ENCODE measurements around the gene RAPGEF5. TPM values are rescaled to one million over a fixed set of nuclear protein-coding genes. Genes with fewer than 3 reads are reported as not detected.

The RAPGEF5 gene
- total and polyA plus RNA-seq, 10 of the 15 experiments (the other 5 are each of a cell fraction or from before 2014, with no cell fraction given): 0.38 to 4.0 (median 1.6) TPM; not detected in 1

DNA sequence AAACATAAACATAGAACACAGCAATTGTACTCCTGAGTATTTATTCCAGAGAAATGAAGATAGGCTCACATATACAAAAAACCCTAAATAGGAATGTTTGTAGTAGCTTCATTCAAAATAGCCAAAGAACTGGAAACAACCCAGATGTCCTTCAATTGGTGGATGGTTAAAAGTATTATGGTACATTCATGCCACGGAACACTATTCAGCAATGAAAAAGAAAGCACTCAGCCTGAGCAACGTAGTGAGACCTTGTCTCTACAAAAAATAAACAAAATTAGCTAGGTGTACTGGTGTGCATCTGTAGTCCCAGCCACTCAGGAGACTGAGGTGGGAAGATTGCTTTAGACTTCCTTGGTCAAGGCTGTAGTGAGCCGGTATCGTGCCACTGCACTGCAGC, 94.4 kb downstream of the RAPGEF5 start:
- H3K4me3 ChIP-seq: no peak overlapping the region
- no TSS peak for BruUV-seq (replicated peaks)
- H3K79me2 ChIP-seq (ENCODE audit: control insufficient read depth, insufficient read depth, low read length): no peaks in the 10 kb centered on the region
- H3K9ac ChIP-seq (ENCODE audit: control insufficient read depth, insufficient read depth, low read length): no peak overlapping the region
- intact Hi-C loops (cut with micrococcal nuclease; ENCODE audit: unreplicated experiment) (no loop called here), in situ Hi-C loops (cut with MboI) (no loop called here)
- H3K27ac ChIP-seq (ENCODE audit: control insufficient read depth, insufficient read depth): no peak overlapping the region
- H3K27me3 ChIP-seq (replicated peaks in 1 of 2; ENCODE audit: control insufficient read depth in 2 of 2, insufficient read depth in 2 of 2, low read length in 1 of 2): no peaks in the 10 kb centered on the region
- no peaks in the 10 kb centered on the region; the same call in 2 of the 3 replicates for H3K9me3 ChIP-seq (replicated peaks; ENCODE audit: control insufficient read depth, insufficient read depth, low read length)
- WGBS (ENCODE audit: insufficient coverage, insufficient replicate concordance, low lambda C conversion rate, missing lambda C conversion rate): 72% methylated on average over 4 of the region's 4 CpGs
- no peaks in the 10 kb centered on the region for H4K20me1 ChIP-seq (ENCODE audit: control insufficient read depth, insufficient read depth)
- POLR2A ChIA-PET: no interaction called here
- no peaks in the 10 kb centered on the region for H3K4me1 ChIP-seq (ENCODE audit: control insufficient read depth, insufficient read depth, low read length)
- DNase-seq (ENCODE audit: low read depth, low spot score) (no peak), FAIRE-seq (no peak), ATAC-seq (no peak)
- H3K4me2 ChIP-seq (ENCODE audit: control insufficient read depth, insufficient read depth): no peak overlapping the region
- TF ChIP-seq BHLHE40 (IDR thresholded peaks at IDR 0.05; ENCODE audit: borderline replicate concordance in 1 of 2, low read depth in 2 of 2, low read length in 1 of 2): no peak
- CTCF ChIA-PET: interaction anchor here (1.2 kb wide), 1 partner anchor 13 kb away, joined by 3 read pairs; no protein-coding TSS in a partner anchor
- no peaks in the 10 kb centered on the region for H3K36me3 ChIP-seq (ENCODE audit: control insufficient read depth in 2 of 2, insufficient read depth in 2 of 2, low read length in 1 of 2)
- RAD21 ChIA-PET (ENCODE audit: unreplicated experiment): interaction anchor here (0.7 kb wide), 1 partner anchor 10 kb away, joined by 4 read pairs; no protein-coding TSS in a partner anchor
- SMC1A ChIA-PET (ENCODE audit: uncharacterized antibody, unreplicated experiment): interaction anchor here (1.0 to 1.4 kb wide), 3 partner anchors 10 to 34 kb away, joined by 4 read pairs; no protein-coding TSS in a partner anchor
- H2AFZ ChIP-seq (ENCODE audit: control insufficient read depth, low read depth, low read length): no peak overlapping the region

DNA sequence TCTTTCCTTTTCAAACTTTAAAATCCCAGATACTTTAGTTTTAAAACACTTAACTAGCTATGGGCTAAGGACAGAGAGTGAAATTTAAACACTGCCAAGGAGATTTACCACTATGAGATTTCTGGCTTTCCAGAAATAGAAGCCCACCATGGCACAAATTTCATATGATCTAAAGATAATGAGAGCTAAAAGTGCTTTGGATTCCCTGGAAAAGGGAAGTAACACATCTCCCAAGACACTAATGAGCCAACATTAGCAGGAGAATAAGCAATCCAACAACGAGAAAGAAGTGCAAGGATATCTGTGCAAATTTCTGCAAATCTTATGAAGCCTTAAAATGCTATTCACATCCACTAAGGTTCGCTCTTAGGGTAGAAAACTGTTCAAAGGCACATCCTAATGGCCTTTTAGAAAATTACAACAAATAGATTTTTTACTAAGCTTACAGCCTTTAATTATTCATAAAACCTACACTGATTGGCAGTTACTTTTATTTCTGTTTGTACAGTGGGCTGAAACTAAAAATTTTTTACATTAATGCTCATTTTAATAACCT, 100.3 kb downstream of the RAPGEF5 start:
- no TSS peak for BruUV-seq (replicated peaks)
- intact Hi-C loops (cut with micrococcal nuclease; ENCODE audit: unreplicated experiment) (no loop called here), in situ Hi-C loops (cut with MboI) (no loop called here)
- SMC1A ChIA-PET (ENCODE audit: uncharacterized antibody, unreplicated experiment): interaction anchor here (0.9 to 1.5 kb wide), 3 partner anchors 9 to 151 kb away, joined by 3 to 4 read pairs (median 3); no protein-coding TSS in a partner anchor
- no peak overlapping the region for H3K9ac ChIP-seq (ENCODE audit: control insufficient read depth, insufficient read depth, low read length)
- H3K4me2 ChIP-seq (ENCODE audit: control insufficient read depth, insufficient read depth): no peak overlapping the region
- TF ChIP-seq, protein P1, sequence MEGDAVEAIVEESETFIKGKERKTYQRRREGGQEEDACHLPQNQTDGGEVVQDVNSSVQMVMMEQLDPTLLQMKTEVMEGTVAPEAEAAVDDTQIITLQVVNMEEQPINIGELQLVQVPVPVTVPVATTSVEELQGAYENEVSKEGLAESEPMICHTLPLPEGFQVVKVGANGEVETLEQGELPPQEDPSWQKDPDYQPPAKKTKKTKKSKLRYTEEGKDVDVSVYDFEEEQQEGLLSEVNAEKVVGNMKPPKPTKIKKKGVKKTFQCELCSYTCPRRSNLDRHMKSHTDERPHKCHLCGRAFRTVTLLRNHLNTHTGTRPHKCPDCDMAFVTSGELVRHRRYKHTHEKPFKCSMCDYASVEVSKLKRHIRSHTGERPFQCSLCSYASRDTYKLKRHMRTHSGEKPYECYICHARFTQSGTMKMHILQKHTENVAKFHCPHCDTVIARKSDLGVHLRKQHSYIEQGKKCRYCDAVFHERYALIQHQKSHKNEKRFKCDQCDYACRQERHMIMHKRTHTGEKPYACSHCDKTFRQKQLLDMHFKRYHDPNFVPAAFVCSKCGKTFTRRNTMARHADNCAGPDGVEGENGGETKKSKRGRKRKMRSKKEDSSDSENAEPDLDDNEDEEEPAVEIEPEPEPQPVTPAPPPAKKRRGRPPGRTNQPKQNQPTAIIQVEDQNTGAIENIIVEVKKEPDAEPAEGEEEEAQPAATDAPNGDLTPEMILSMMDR (IDR thresholded peaks at IDR 0.05 in 2 of 3, conservative IDR thresholded peaks at IDR 0.05 in 1 of 3; ENCODE audit: control insufficient read depth in 2 of 3, extremely low read depth in 1 of 3, insufficient read depth in 1 of 3, low read depth in 3 of 3, low read length in 3 of 3): peak in 1 of 3 experiments; percentile 24; a peak in 1 of 6 replicates
- no peak for TF ChIP-seq NBN (IDR thresholded peaks at IDR 0.05)
- CTCF ChIA-PET: interaction anchor here (0.6 to 1.3 kb wide), 6 partner anchors 9 to 212 kb away, joined by 3 to 5 read pairs (median 4); no protein-coding TSS in a partner anchor
- no peaks in the 10 kb centered on the region for H3K36me3 ChIP-seq (ENCODE audit: control insufficient read depth in 2 of 2, insufficient read depth in 2 of 2, low read length in 1 of 2)
- no peaks in the 10 kb centered on the region for H4K20me1 ChIP-seq (ENCODE audit: control insufficient read depth, insufficient read depth)
- H3K4me3 ChIP-seq: no peak overlapping the region
- no peaks in the 10 kb centered on the region for H3K79me2 ChIP-seq (ENCODE audit: control insufficient read depth, insufficient read depth, low read length)
- H2AFZ ChIP-seq (ENCODE audit: control insufficient read depth, low read depth, low read length): no peak overlapping the region
- no peaks in the 10 kb centered on the region for H3K9me3 ChIP-seq (replicated peaks; ENCODE audit: control insufficient read depth, insufficient read depth, low read length)
- FAIRE-seq (no peak), DNase-seq (ENCODE audit: low read depth, low spot score) (no peak), ATAC-seq (no peak)
- POLR2A ChIA-PET: interaction anchor here (0.8 kb wide), 1 partner anchor 13 kb away, joined by 3 read pairs; no protein-coding TSS in a partner anchor
- WGBS (ENCODE audit: insufficient coverage, insufficient replicate concordance, low lambda C conversion rate, missing lambda C conversion rate): 0% methylated on average over 2 of the region's 2 CpGs
- no peaks in the 10 kb centered on the region for H3K27me3 ChIP-seq (replicated peaks in 1 of 2; ENCODE audit: control insufficient read depth in 2 of 2, insufficient read depth in 2 of 2, low read length in 1 of 2)
- no peaks in the 10 kb centered on the region for H3K4me1 ChIP-seq (ENCODE audit: control insufficient read depth, insufficient read depth, low read length)
- no peak overlapping the region for H3K27ac ChIP-seq (ENCODE audit: control insufficient read depth, insufficient read depth)
- RAD21 ChIA-PET (ENCODE audit: unreplicated experiment): interaction anchor here (0.9 to 1.9 kb wide), 4 partner anchors 143 to 153 kb away, joined by 3 to 4 read pairs (median 4); no protein-coding TSS in a partner anchor

All from GM12878 (cell line).